Measurements from ENCODE around the gene ROBO2.

GRCh38 chr3:77426531-77426930 lies 386.6 kb downstream of the ROBO2 start:
- TF ChIP-seq POLR2A (IDR thresholded peaks at IDR 0.05) (no peak), CTCF (IDR thresholded peaks at IDR 0.05) (no peak)

All from vagina (tissue), 2 donors.